ENCODE data around the gene EPAS1. TPM values are rescaled to one million over a fixed set of nuclear protein-coding genes. Genes with fewer than 3 reads are reported as not detected.
A peak's percentile ranks its signal among the peaks of the same experiment; 100 is the strongest.

Gene EPAS1
- total RNA-seq, 1 experiment from 2014 or later: 43.2 TPM

DNA sequence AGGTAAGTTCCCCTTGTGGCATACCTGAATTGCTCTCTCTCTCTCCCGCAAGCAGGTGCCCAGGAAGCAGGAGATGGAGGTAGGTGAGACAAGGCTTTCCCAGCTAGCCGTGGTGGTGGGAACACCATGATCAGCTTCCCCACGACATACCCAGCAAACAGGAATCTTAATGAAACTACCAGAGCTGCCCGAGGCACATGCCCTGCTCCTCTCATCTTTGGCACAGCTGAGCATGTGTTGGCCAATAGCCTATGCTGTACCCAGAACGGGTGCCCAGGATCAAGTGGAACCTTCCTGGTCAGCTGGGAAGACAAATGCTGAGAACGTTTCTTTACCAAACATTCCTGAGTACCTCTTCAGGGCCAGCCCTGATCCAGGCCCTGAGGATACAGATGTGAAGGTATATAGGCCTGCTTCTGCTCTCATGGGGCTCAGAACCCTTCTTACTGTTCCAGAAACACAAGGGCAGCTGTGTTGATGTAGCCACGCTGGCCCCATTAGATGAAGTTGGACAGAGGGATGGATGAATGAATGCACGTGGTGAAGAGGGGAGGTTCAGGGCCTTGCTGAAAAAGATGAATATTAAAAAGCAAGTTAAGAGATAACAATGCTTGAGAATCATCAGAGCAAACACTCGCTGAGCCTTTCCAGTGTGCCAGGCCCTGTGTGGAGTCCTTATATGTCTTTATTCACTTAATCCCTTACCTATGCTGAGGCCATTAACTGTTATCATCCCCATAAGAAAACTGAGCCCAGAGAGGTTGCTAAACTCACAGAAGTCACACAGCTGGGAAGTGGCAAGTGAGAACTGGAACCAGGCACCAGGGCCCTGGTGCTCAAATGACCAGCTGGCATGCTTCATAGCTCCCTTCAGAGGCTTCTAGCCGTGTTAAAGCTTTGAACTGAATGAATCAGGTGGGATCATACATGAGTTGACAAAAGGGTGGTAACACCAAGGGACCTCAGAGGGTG is 113.4 kb downstream of the EPAS1 start:
- ATAC-seq (no peak), DNase-seq (no peak)
- Histone ChIP-seq H3K4me2 (ENCODE audit: low read length) (peak overlapping the region; percentile 44), H3K9ac (ENCODE audit: low read length) (peak overlapping the region; percentile 65), H3K27ac (ENCODE audit: low read length) (peak overlapping the region; percentile 99), H3K9me3 (ENCODE audit: low read length) (no peaks in the 10 kb centered on the region), H4K20me1 (ENCODE audit: low read length) (no peaks in the 10 kb centered on the region), H2AFZ (ENCODE audit: low read length) (no peak overlapping the region), H3F3A (ENCODE audit: low read length, unreplicated experiment) (peaks cover 25% of the 10 kb centered on the region), H3K9me2 (replicated peaks; ENCODE audit: low read length) (no peaks in the 10 kb centered on the region), H3K36me3 (ENCODE audit: low read depth, low read length) (no peaks in the 10 kb centered on the region), H3K4me1 (ENCODE audit: insufficient read depth, low read length) (peaks cover 71% of the 10 kb centered on the region), H3K27me3 (ENCODE audit: low read length) (no peaks in the 10 kb centered on the region), H3K79me2 (ENCODE audit: low read length) (peaks cover 6% of the 10 kb centered on the region; the same call in 1 of the 2 replicates), H3K4me3 (ENCODE audit: low read length) (no peak overlapping the region)
- CTCF ChIA-PET: no interaction called here
- BruUV-seq (replicated peaks): TSS peak; percentile 38
- intact Hi-C loops (cut with micrococcal nuclease): loop anchor here (2.0 kb wide), 1 partner anchor 418 kb away; no protein-coding TSS in a partner anchor
- POLR2A ChIA-PET (ENCODE audit: unreplicated experiment): interaction anchor here (1.0 kb wide), 1 partner anchor 418 kb away, joined by 5 read pairs; no protein-coding TSS in a partner anchor
- TF ChIP-seq EZH2 (IDR thresholded peaks at IDR 0.05; ENCODE audit: low read length, unreplicated experiment) (no peak), EZH2phosphoT487 (IDR thresholded peaks at IDR 0.05; ENCODE audit: borderline replicate concordance, low read length) (no peak)
- TF ChIP-seq, protein P1, sequence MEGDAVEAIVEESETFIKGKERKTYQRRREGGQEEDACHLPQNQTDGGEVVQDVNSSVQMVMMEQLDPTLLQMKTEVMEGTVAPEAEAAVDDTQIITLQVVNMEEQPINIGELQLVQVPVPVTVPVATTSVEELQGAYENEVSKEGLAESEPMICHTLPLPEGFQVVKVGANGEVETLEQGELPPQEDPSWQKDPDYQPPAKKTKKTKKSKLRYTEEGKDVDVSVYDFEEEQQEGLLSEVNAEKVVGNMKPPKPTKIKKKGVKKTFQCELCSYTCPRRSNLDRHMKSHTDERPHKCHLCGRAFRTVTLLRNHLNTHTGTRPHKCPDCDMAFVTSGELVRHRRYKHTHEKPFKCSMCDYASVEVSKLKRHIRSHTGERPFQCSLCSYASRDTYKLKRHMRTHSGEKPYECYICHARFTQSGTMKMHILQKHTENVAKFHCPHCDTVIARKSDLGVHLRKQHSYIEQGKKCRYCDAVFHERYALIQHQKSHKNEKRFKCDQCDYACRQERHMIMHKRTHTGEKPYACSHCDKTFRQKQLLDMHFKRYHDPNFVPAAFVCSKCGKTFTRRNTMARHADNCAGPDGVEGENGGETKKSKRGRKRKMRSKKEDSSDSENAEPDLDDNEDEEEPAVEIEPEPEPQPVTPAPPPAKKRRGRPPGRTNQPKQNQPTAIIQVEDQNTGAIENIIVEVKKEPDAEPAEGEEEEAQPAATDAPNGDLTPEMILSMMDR (conservative IDR thresholded peaks at IDR 0.05; ENCODE audit: low read depth, low read length): no peak

DNA sequence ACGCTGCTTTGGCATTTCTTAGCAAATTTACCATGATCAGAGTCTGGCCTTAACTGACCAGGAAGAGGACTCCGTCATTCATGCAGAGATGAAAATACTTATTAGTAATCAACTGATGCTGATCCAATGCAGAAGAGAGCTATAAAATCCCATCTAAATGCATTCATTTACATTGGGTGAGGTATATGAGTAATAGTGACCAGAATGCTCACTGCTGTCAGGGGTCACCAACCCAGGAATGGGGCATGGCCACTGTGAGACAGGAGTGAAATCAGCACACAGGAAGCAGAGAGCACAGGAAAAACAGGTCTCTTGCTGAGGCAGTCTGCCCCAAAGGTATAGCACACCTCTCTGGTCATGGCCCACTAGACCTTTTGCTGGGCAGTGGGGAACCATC is 114.0 kb downstream of the EPAS1 start:
- H3K9me2 ChIP-seq (replicated peaks; ENCODE audit: low read length): no peaks in the 10 kb centered on the region
- peak; percentile 63 for ATAC-seq
- H3K4me2 ChIP-seq (ENCODE audit: low read length): peak overlapping the region; percentile 44
- ChIA-PET POLR2A (ENCODE audit: unreplicated experiment) (interaction anchor here (0.5 to 1.0 kb wide), 3 partner anchors 40 to 1245 kb away, joined by 3 to 10 read pairs (median 5); no protein-coding TSS in a partner anchor), CTCF (no interaction called here)
- H3K79me2 ChIP-seq (ENCODE audit: low read length): peaks cover 6% of the 10 kb centered on the region; the same call in 1 of the 2 replicates
- peak overlapping the region; percentile 7; the same call in 1 of the 2 replicates for H3K9ac ChIP-seq (ENCODE audit: low read length)
- 0 out of 2 replicates have a peak, but pooled peaks cover 1% of the 10 kb centered on the region for H3K36me3 ChIP-seq (ENCODE audit: low read depth, low read length)
- H4K20me1 ChIP-seq (ENCODE audit: low read length): no peaks in the 10 kb centered on the region
- no peak overlapping the region for H3K4me3 ChIP-seq (ENCODE audit: low read length)
- no peak for TF ChIP-seq EZH2 (IDR thresholded peaks at IDR 0.05; ENCODE audit: low read length, unreplicated experiment)
- intact Hi-C loops (cut with micrococcal nuclease): loop anchor here (2.0 kb wide), 1 partner anchor 418 kb away; no protein-coding TSS in a partner anchor
- peak; percentile 96 for DNase-seq
- peaks cover 72% of the 10 kb centered on the region for H3K4me1 ChIP-seq (ENCODE audit: insufficient read depth, low read length)
- peak overlapping the region; percentile 99 for H3K27ac ChIP-seq (ENCODE audit: low read length)
- H3F3A ChIP-seq (ENCODE audit: low read length, unreplicated experiment): peaks cover 30% of the 10 kb centered on the region
- no TSS peak for BruUV-seq (replicated peaks)
- 0 out of 2 replicates have a peak, but pooled peaks cover 1% of the 10 kb centered on the region for H3K9me3 ChIP-seq (ENCODE audit: low read length)
- H2AFZ ChIP-seq (ENCODE audit: low read length): no peak overlapping the region
- no peaks in the 10 kb centered on the region for H3K27me3 ChIP-seq (ENCODE audit: low read length)

DNA sequence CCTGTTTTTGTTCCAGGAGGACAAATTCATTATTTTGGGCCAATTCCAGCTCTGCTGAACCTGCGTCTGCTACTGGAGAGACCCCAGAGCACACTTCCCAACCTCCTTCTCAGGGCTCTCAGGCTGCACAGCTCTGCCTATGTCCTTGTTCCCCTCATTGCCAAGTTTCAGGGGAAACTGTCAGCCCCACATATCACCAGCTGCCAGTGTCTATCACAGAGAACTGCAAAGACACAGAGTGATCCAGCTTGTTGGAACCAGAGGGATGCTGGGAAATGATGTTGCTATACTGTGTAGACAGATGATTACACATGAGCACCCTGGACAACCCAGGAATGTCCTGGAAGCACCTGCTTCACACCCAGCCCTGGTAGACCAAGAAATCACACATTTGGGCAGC is 114.8 kb downstream of the EPAS1 start:
- peaks cover 33% of the 10 kb centered on the region for H3F3A ChIP-seq (ENCODE audit: low read length, unreplicated experiment)
- no TSS peak for BruUV-seq (replicated peaks)
- H3K79me2 ChIP-seq (ENCODE audit: low read length): peaks cover 6% of the 10 kb centered on the region; the same call in 1 of the 2 replicates
- H4K20me1 ChIP-seq (ENCODE audit: low read length): no peaks in the 10 kb centered on the region
- H3K9me3 ChIP-seq (ENCODE audit: low read length): 0 out of 2 replicates have a peak, but pooled peaks cover 4% of the 10 kb centered on the region
- peaks cover 80% of the 10 kb centered on the region for H3K4me1 ChIP-seq (ENCODE audit: insufficient read depth, low read length)
- DNase-seq: peak; percentile 11
- intact Hi-C loops (cut with micrococcal nuclease): loop anchor here (2.0 kb wide), 1 partner anchor 419 kb away; no protein-coding TSS in a partner anchor
- H3K27me3 ChIP-seq (ENCODE audit: low read length): no peaks in the 10 kb centered on the region
- peak overlapping the region; percentile 99 for H3K27ac ChIP-seq (ENCODE audit: low read length)
- CTCF ChIA-PET: interaction anchor here (0.6 kb wide), 1 partner anchor 272 kb away, joined by 3 read pairs; no protein-coding TSS in a partner anchor
- H3K4me2 ChIP-seq (ENCODE audit: low read length): peak overlapping the region; percentile 31
- H2AFZ ChIP-seq (ENCODE audit: low read length): 0 out of 2 replicates have a peak overlapping the region, but pooled peaks have one; percentile 14
- H3K9ac ChIP-seq (ENCODE audit: low read length): peak overlapping the region; percentile 7; the same call in 1 of the 2 replicates
- H3K9me2 ChIP-seq (replicated peaks; ENCODE audit: low read length): no peaks in the 10 kb centered on the region
- POLR2A ChIA-PET (ENCODE audit: unreplicated experiment): interaction anchor here (0.6 kb wide), 1 partner anchor 1246 kb away, joined by 10 read pairs; no protein-coding TSS in a partner anchor
- H3K4me3 ChIP-seq (ENCODE audit: low read length): no peak overlapping the region
- TF ChIP-seq, protein P1 (conservative IDR thresholded peaks at IDR 0.05; ENCODE audit: low read depth, low read length): no peak
- TF ChIP-seq EZH2 (IDR thresholded peaks at IDR 0.05; ENCODE audit: low read length, unreplicated experiment): no peak
- TF ChIP-seq EZH2phosphoT487 (IDR thresholded peaks at IDR 0.05; ENCODE audit: borderline replicate concordance, low read length): no peak
- H3K36me3 ChIP-seq (ENCODE audit: low read depth, low read length): 0 out of 2 replicates have a peak, but pooled peaks cover 2% of the 10 kb centered on the region
- no peak for ATAC-seq
